Measurements from ENCODE around the gene SLX4IP.
A peak's percentile ranks its signal among the peaks of the same experiment; 100 is the strongest.
"Not testable (repeated sequence)": the region's sequence is repeated elsewhere in the genome, so short reads cannot be mapped to it uniquely, and the experiment has no call there.

The SLX4IP gene

GRCh38 chr20:10434832-10435812 lies at the start of gene SLX4IP:
SLX4IP (plus strand) TSS chr20:10435305; CDS start chr20:10458205, 22,900 bp downstream.
- DNase-seq = peak; percentile 99

- no peak for DNase-seq
These were observed 49.1 kb upstream of the SLX4IP start for GRCh38 chr20:10385850-10386544.

GRCh38 chr20:10387686-10388085 lies 47.4 kb upstream of the SLX4IP start:
- DNase-seq = no peak

- peak; percentile 16 for DNase-seq
These were observed 46.5 kb upstream of the SLX4IP start for GRCh38 chr20:10388597-10388996.

GRCh38 chr20:10390709-10391108 lies 44.4 kb upstream of the SLX4IP start:
- no peak for DNase-seq

GRCh38 chr20:10394752-10395151 lies 40.4 kb upstream of the SLX4IP start:
- not testable (repeated sequence) for DNase-seq

GRCh38 chr20:10398834-10399369 lies 36.2 kb upstream of the SLX4IP start:
- no peak for DNase-seq

- DNase-seq = no peak
These were observed 32.0 kb upstream of the SLX4IP start for GRCh38 chr20:10402938-10403608.

GRCh38 chr20:10404023-10404628 lies 31.0 kb upstream of the SLX4IP start:
- DNase-seq = no peak

GRCh38 chr20:10404959-10405530 lies 30.1 kb upstream of the SLX4IP start:
- no peak for DNase-seq

GRCh38 chr20:10408108-10408813 lies 26.8 kb upstream of the SLX4IP start:
- DNase-seq = no peak

- DNase-seq = no peak
These were observed 23.4 kb upstream of the SLX4IP start for GRCh38 chr20:10411673-10412072.

GRCh38 chr20:10412591-10413408 lies 22.3 kb upstream of the SLX4IP start:
- DNase-seq = no peak

GRCh38 chr20:10415013-10415650 lies 20.0 kb upstream of the SLX4IP start:
- DNase-seq = no peak

GRCh38 chr20:10417218-10417617 lies 17.9 kb upstream of the SLX4IP start:
- DNase-seq = not testable (repeated sequence)

GRCh38 chr20:10419550-10420133 lies 15.5 kb upstream of the SLX4IP start:
- no peak for DNase-seq

GRCh38 chr20:10423735-10424134 lies 11.4 kb upstream of the SLX4IP start:
- no peak for DNase-seq

- peak; percentile 68 for DNase-seq
These were observed 7.9 kb upstream of the SLX4IP start for GRCh38 chr20:10427060-10427692.

- DNase-seq = no peak
These were observed 7.1 kb upstream of the SLX4IP start for GRCh38 chr20:10428008-10428407.
